Lung (tissue), 12 donors: Measurements from ENCODE around the gene TEAD1. TPM values are rescaled to one million over a fixed set of nuclear protein-coding genes. Genes with fewer than 3 reads are reported as not detected.

Experiments used
- ATAC-seq: fragments of 200-7000 bp; cut with Tn5 transposase; one replicate; pipeline ENCODE4 v1.9.1; 2020; ENCODE audit warnings: moderate number of reproducible peaks; ENCODE audit not compliant: insufficient read depth, low FRiP score
- DNase-seq, 3 donors: peaks; one replicate each; pipeline ENCODE4 v3.0.0-alpha.2; 2013 to 2017
- H3K27ac ChIP-seq, 2 donors: one replicate each; pipeline ENCODE4 v1.5.1; 2013; ENCODE audit warnings: mild to moderate bottlenecking in 2 of 2, moderate library complexity in 2 of 2, control low read depth in 1 of 2, inconsistent platforms in 1 of 2, low read depth in 1 of 2, low read length in 1 of 2
- H3K27me3 ChIP-seq, 3 donors: one replicate each; pipeline ENCODE4 v1.5.1; 2013; ENCODE audit warnings: low read length in 2 of 3; ENCODE audit not compliant: control insufficient read depth in 3 of 3, insufficient read depth in 3 of 3
- H3K36me3 ChIP-seq, 4 donors: one replicate each; pipeline ENCODE4 v1.5.1; 2013; ENCODE audit warnings: low read length in 4 of 4, mild to moderate bottlenecking in 1 of 4, moderate library complexity in 1 of 4; ENCODE audit not compliant: control insufficient read depth in 4 of 4, insufficient read depth in 4 of 4
- H3K4me1 ChIP-seq, 5 donors: one replicate each; pipeline ENCODE4 v1.5.1; 2013; ENCODE audit warnings: low read length in 5 of 5, mild to moderate bottlenecking in 2 of 5, moderate library complexity in 1 of 5; ENCODE audit not compliant: control insufficient read depth in 5 of 5, insufficient read depth in 5 of 5
- H3K4me3 ChIP-seq: one replicate; pipeline ENCODE4 v1.5.1; 2013; ENCODE audit warnings: mild to moderate bottlenecking, control low read depth, moderate library complexity
- H3K9ac ChIP-seq, 2 donors: one replicate each; pipeline ENCODE4 v1.5.1; 2013; ENCODE audit warnings: low read length in 2 of 2, control low read depth in 1 of 2; ENCODE audit not compliant: insufficient read depth in 1 of 2
- H3K9me3 ChIP-seq, 4 donors: one replicate each; pipeline ENCODE4 v1.5.1; 2013; ENCODE audit warnings: low read length in 3 of 4, mild to moderate bottlenecking in 1 of 4, moderate library complexity in 1 of 4; ENCODE audit not compliant: control insufficient read depth in 4 of 4, insufficient read depth in 3 of 4
- WGBS, 2 donors: extraction: QIAGEN DNeasy Blood & Tissue Kit; methylation state at CpG; one replicate each; pipeline ENCODE4 v1.1.7; 2013; 5-methylcytosine and 5-hydroxymethylcytosine counted together
- polyA plus RNA-seq, 2 donors: library from polyadenylated mRNA; stranded (reverse); fragments of 200-250 nt; gene quantifications; one replicate each; pipeline ENCODE4 v1.2.1, GENCODE V29; 2013
- total RNA-seq, 2 donors: library from RNA; depleted of rRNA in 1 of 2; stranded (reverse); fragments of >200 nt in 1 of 2; gene quantifications; one replicate each; pipeline ENCODE4 v1.2.1, GENCODE V29; 2014 to 2021
- TF ChIP-seq, protein P1 (sequence below): IDR thresholded peaks from 2 replicates; pipeline ENCODE4 v1.5.1; 2012; ENCODE audit warnings: mild to moderate bottlenecking; ENCODE audit errors: control extremely low read depth, extremely low read depth
- donor health status: control.
- donor health status: control.
- donor health status: Bipolar disorder and iron deficiency.
- donor health status: healthy.
- donor health status: DM: yes; HTN: yes; CAD: no.

TEAD1 gene
- total and polyA plus RNA-seq, 4 donors = 7.7 to 141 (median 38.8) TPM

DNA sequence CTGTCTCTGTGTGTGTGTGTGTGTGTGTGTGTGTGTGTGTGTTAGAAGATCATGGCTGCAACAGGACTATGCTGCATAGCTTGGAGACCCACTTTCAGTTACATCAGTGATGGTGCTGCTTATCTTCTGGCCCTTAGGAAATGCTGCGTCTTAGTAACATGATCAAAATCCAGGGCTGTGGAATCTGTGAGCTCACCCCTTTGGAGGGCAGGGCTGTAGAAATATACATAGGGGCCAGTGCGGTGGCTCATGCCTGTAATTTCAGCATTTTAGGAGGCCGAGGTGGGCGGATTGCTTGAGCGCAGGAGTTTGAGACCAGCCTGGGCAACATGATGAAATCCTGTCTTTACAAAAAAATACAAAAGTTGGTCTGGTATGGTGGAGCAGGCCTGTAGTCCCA is 183.4 kb downstream of the TEAD1 start:
- H3K27me3 ChIP-seq = no peaks in the 10 kb centered on the region
- ATAC-seq (no peak), DNase-seq (no peak)
- no peak overlapping the region for H3K4me3 ChIP-seq
- no peaks in the 10 kb centered on the region for H3K36me3 ChIP-seq
- no peaks in the 10 kb centered on the region for H3K9me3 ChIP-seq
- 93 to 96% methylated on average over 5 of the region's 5 CpGs for WGBS, 2 donors
- TF ChIP-seq, protein P1, sequence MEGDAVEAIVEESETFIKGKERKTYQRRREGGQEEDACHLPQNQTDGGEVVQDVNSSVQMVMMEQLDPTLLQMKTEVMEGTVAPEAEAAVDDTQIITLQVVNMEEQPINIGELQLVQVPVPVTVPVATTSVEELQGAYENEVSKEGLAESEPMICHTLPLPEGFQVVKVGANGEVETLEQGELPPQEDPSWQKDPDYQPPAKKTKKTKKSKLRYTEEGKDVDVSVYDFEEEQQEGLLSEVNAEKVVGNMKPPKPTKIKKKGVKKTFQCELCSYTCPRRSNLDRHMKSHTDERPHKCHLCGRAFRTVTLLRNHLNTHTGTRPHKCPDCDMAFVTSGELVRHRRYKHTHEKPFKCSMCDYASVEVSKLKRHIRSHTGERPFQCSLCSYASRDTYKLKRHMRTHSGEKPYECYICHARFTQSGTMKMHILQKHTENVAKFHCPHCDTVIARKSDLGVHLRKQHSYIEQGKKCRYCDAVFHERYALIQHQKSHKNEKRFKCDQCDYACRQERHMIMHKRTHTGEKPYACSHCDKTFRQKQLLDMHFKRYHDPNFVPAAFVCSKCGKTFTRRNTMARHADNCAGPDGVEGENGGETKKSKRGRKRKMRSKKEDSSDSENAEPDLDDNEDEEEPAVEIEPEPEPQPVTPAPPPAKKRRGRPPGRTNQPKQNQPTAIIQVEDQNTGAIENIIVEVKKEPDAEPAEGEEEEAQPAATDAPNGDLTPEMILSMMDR = no peak
- peaks cover 4 to 23% (median 7%) of the 10 kb centered on the region in 5 donors for H3K4me1 ChIP-seq
- no peak overlapping the region for H3K9ac ChIP-seq
- no peak overlapping the region for H3K27ac ChIP-seq

DNA sequence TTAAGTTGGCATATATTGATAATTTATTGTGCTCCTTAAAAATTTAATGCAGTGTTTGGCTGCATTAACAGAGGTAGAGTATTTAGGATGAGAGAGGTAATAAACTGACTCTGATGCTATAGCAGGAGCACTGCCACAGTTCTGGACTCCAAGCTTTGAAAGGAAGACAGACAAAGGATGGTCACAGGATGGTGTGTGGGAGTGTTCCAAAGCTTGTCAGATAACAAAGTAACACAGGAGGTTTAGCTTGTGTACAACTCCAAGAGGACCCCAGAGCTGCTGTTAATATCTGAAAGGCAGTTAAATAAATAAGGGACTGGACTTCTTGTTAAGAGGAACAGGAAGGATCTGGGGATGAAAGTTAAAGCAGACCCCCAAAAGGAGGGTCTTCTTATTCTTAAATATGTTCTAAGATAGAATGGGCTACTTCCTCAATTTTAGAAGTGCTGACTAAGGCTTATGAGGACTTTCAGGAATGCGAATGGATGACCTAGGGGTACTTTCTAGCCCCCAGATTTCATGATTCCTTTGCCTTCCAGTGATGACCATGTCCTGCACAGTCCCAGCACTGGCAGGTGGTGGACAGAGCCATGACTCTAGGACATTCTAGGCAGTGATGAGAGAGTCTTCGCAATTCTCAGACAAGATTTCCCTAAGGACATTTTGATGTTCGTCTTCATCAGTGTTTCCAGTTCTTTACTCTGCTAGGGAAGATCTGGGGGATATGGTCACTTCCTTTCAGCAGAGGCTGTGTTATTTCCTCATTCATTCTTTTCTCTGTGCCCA is 185.8 kb downstream of the TEAD1 start:
- no peak overlapping the region for H3K9ac ChIP-seq
- H3K4me3 ChIP-seq = no peak overlapping the region
- 90 to 92% methylated on average over 3 of the region's 3 CpGs for WGBS, 2 donors
- H3K27me3 ChIP-seq = no peaks in the 10 kb centered on the region
- no peaks in the 10 kb centered on the region for H3K9me3 ChIP-seq
- H3K36me3 ChIP-seq = no peaks in the 10 kb centered on the region
- peaks cover 6 to 31% (median 22%) of the 10 kb centered on the region in 5 donors for H3K4me1 ChIP-seq
- DNase-seq (no peak), ATAC-seq (no peak)
- TF ChIP-seq, protein P1 = no peak
- H3K27ac ChIP-seq = no peak overlapping the region

DNA sequence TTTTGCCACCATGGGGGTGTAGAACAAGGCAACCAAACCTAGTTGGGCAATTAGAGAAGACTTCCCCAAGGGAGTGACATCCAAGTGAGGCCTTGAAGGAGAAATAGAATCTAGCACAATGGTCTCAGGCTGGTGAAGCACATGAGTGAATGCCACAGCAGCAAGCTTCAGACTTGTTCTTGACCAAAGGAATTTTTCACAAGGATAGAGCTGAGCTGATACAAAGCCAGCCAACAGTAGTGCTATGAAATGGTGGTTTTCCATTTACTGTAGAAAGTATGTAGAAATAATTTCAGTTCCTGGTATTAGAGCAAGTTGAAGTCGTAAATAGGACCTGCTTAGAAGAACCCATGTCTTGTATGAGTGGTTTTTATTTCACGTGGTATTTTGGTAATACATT is 186.6 kb downstream of the TEAD1 start:
- no peaks in the 10 kb centered on the region for H3K9me3 ChIP-seq
- no peak for ATAC-seq
- peaks cover 6 to 35% (median 22%) of the 10 kb centered on the region in 5 donors for H3K4me1 ChIP-seq
- H3K9ac ChIP-seq = no peak overlapping the region
- H3K27ac ChIP-seq = no peak overlapping the region
- no peak for DNase-seq
- H3K4me3 ChIP-seq = no peak overlapping the region
- 81 to 84% methylated on average over 2 of the region's 2 CpGs for WGBS, 2 donors
- no peaks in the 10 kb centered on the region for H3K36me3 ChIP-seq
- no peaks in the 10 kb centered on the region for H3K27me3 ChIP-seq
- TF ChIP-seq, protein P1 = no peak
